Uterus (tissue), 2 donors: Measurements from ENCODE around the gene PUS1.

Experiments used
- CTCF ChIP-seq, 4 experiments: fragments of 200-600 bp in 2 of 4; fragments of 450-650 bp in 2 of 4; sonication (generic) in 2 of 4; IDR thresholded peaks; one replicate each; pipeline ENCODE4 v1.5.1; 2016 to 2019; ENCODE audit warnings: antibody characterized with exemption in 4 of 4, mild to moderate bottlenecking in 2 of 4, moderate library complexity in 1 of 4
- POLR2A ChIP-seq, 2 donors: fragments of 450-650 bp; IDR thresholded peaks; one replicate each; pipeline ENCODE4 v1.6.1; 2016; ENCODE audit warnings: antibody characterized with exemption in 2 of 2, mild to moderate bottlenecking in 1 of 2, moderate library complexity in 1 of 2

GRCh38 chr12:131962069-131962468, 33.0 kb downstream of the PUS1 start:
- TF ChIP-seq CTCF (IDR thresholded peaks at IDR 0.05) (no peak), POLR2A (IDR thresholded peaks at IDR 0.05) (no peak)
